Ascending aorta (tissue), 2 donors: ENCODE measurements around the gene SLC16A12. TPM values are rescaled to one million over a fixed set of nuclear protein-coding genes. Genes with fewer than 3 reads are reported as not detected.

Source experiments
- DNase-seq, 2 donors: peaks; one replicate each; pipeline ENCODE4 v3.0.0-alpha.2; 2019; ENCODE audit warnings: low spot score in 2 of 2
- H3K27ac ChIP-seq, 2 donors: fragments of 200-600 bp; sonication (generic); one replicate each; pipeline ENCODE4 v1.5.1; 2016 to 2017; ENCODE audit warnings: mild to moderate bottlenecking in 1 of 2
- H3K27me3 ChIP-seq: fragments of 200-600 bp; sonication (generic); one replicate; pipeline ENCODE4 v1.5.1; 2017
- H3K36me3 ChIP-seq, 2 donors: fragments of 200-600 bp; sonication (generic); one replicate each; pipeline ENCODE4 v1.5.1; 2016
- H3K4me1 ChIP-seq, 2 donors: fragments of 200-600 bp; sonication (generic); one replicate each; pipeline ENCODE4 v1.5.1; 2016 to 2017; ENCODE audit warnings: mild to moderate bottlenecking in 1 of 2
- H3K4me3 ChIP-seq, 2 donors: fragments of 200-600 bp; sonication (generic); one replicate each; pipeline ENCODE4 v1.5.1; 2016 to 2017; ENCODE audit warnings: mild to moderate bottlenecking in 1 of 2
- H3K9me3 ChIP-seq, 2 donors: fragments of 200-600 bp; sonication (generic); one replicate each; pipeline ENCODE4 v1.5.1; 2016
- intact Hi-C: fragments of 100-400 bp; cut with DNase I; formaldehyde crosslinking; loops from one replicate; pipeline ENCODE4 v1.15.1; 2023
- total RNA-seq: library from RNA; depleted of rRNA; stranded (reverse); fragments of >200 nt; gene quantifications from one replicate; pipeline ENCODE4 v1.1.0, GENCODE V29; 2016
- TF ChIP-seq, protein P1 (sequence below), 3 experiments: fragments of 200-600 bp in 2 of 3; fragments of 450-650 bp in 1 of 3; sonication (generic) in 2 of 3; IDR thresholded peaks; one replicate each; pipeline ENCODE4 v1.5.1; 2016 to 2019; ENCODE audit warnings: antibody characterized with exemption in 3 of 3, mild to moderate bottlenecking in 1 of 3, moderate library complexity in 1 of 3

Gene SLC16A12
- total RNA-seq, 1 donor from 2014 or later = not detected

DNA sequence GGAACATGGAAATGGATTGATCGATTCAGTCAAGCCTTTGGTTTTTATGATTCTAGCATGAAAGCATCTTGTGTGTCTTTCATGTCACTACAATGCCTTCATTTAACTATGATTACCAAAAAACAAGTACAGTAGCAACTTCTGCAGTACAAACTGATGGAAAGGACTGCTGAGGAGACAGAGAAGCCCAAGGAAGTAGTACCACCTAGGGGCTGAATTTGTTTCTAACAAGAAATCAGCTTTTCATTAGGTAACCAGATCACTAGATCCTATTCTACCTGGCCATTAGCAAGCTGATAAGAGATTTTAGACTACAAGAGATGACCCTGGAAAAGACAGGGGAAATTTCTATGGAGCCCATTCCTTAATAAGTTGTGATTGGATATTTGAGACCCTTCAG, 146.1 kb downstream of the SLC16A12 start:
- DNase-seq = no peak
- TF ChIP-seq, protein P1, sequence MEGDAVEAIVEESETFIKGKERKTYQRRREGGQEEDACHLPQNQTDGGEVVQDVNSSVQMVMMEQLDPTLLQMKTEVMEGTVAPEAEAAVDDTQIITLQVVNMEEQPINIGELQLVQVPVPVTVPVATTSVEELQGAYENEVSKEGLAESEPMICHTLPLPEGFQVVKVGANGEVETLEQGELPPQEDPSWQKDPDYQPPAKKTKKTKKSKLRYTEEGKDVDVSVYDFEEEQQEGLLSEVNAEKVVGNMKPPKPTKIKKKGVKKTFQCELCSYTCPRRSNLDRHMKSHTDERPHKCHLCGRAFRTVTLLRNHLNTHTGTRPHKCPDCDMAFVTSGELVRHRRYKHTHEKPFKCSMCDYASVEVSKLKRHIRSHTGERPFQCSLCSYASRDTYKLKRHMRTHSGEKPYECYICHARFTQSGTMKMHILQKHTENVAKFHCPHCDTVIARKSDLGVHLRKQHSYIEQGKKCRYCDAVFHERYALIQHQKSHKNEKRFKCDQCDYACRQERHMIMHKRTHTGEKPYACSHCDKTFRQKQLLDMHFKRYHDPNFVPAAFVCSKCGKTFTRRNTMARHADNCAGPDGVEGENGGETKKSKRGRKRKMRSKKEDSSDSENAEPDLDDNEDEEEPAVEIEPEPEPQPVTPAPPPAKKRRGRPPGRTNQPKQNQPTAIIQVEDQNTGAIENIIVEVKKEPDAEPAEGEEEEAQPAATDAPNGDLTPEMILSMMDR (IDR thresholded peaks at IDR 0.05) = peak; percentile 40 to 56 (median 44)
- Histone ChIP-seq H3K36me3 (no peaks in the 10 kb centered on the region), H3K4me3 (no peak overlapping the region), H3K27me3 (no peaks in the 10 kb centered on the region), H3K9me3 (no peaks in the 10 kb centered on the region), H3K27ac (no peak overlapping the region), H3K4me1 (peaks cover 3 to 19% of the 10 kb centered on the region in 2 donors)
- intact Hi-C loops = loop anchor here (2.0 kb wide), 1 partner anchor 14 kb away; no protein-coding TSS in a partner anchor

DNA sequence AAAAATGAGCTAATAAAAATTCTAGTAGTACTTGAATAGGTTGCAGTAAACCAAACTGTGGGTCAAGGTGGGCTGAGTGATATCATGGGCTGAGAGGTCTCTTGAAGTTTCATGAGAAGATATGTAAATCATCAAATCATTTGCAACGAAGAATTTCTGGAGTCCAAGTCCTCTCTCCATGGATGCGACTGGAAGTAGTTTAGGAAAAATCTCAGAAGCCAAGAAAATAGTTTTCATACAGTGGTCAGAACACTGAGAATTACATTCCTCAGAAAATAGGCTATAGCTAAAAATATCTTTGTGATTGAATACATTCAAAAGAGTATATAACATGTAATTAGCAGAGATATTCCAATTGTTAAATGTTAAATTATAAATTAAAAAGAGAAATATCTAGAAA, 146.6 kb downstream of the SLC16A12 start:
- H3K27me3 ChIP-seq = no peaks in the 10 kb centered on the region
- TF ChIP-seq, protein P1 (IDR thresholded peaks at IDR 0.05) = no peak
- no peak overlapping the region for H3K4me3 ChIP-seq
- no peaks in the 10 kb centered on the region for H3K9me3 ChIP-seq
- DNase-seq = no peak
- intact Hi-C loops = loop anchor here (2.0 kb wide), 1 partner anchor 14 kb away; no protein-coding TSS in a partner anchor
- no peaks in the 10 kb centered on the region for H3K36me3 ChIP-seq
- H3K27ac ChIP-seq = no peak overlapping the region
- peaks cover 3 to 15% of the 10 kb centered on the region in 2 donors for H3K4me1 ChIP-seq

DNA sequence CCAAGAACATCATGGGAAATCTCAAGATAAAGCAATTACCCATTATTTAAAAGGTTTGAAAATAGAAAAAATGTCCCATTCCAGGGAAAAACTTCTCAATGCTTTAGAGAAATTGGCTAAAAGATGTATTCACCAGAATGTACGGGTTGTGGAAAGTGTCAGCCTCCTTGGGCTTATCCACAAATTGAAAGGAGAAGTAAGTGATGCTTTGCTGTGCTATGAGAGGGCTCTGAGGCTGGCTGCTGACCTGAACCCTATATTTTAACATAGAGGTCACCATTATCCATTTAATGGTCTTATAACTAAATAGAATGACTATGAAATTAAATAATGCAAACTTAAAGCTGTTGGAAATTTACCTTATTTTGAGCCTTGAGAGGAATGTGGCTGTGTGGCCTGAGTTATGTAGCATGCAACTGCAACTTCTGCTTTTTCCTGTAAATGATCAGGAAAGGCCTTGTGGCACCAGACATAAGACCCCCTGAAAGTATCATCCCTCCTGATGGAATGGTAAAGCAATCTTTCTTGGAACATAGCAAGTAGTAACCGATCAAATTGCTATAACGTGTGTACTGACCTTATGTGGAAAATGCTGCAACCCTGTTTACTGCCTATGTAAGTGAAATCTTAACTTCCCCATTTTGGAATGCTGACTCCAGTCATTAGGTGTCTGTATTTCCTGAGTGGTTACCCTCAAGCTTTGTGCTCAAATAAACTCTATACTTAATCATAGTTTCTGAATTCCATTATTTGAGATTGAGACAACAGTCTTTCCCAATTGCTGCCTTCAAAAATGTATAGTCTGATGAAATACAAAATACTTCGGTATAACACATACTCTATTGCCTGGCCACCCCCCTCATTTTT, 150.7 kb downstream of the SLC16A12 start:
- Histone ChIP-seq H3K4me1 (peaks cover 0 to 3% of the 10 kb centered on the region in 2 donors), H3K9me3 (no peaks in the 10 kb centered on the region), H3K27ac (no peak overlapping the region), H3K36me3 (no peaks in the 10 kb centered on the region), H3K4me3 (no peak overlapping the region), H3K27me3 (no peaks in the 10 kb centered on the region)
- intact Hi-C loops = no loop called here
- DNase-seq = no peak
- TF ChIP-seq, protein P1 (IDR thresholded peaks at IDR 0.05) = no peak

DNA sequence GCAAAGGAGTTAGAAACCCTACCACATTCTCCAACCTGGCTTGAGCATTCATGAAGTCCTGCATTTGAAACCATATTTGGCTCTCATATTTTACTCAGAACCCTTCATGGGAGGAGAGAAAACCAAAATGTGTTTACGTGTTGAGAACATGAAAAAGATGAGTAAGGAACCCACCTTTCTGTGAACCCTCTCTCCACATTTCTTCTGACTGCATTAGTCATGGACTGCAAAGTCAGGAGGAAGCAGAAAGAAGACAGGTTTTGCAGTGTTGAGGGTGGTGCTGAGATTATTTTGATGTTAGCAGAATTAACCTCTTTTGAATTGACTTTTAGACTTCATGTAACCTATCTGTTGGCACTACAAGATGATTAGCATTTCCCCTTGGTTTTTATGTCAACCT, 152.6 kb downstream of the SLC16A12 start:
- H3K9me3 ChIP-seq = no peaks in the 10 kb centered on the region
- H3K36me3 ChIP-seq = no peaks in the 10 kb centered on the region
- no peaks in the 10 kb centered on the region for H3K4me1 ChIP-seq
- DNase-seq = no peak
- TF ChIP-seq, protein P1 (IDR thresholded peaks at IDR 0.05) = no peak
- no peak overlapping the region for H3K27ac ChIP-seq
- H3K27me3 ChIP-seq = no peaks in the 10 kb centered on the region
- H3K4me3 ChIP-seq = no peak overlapping the region
- intact Hi-C loops = no loop called here

Other genes starting within 250 kb of the SLC16A12 start
- 0.85 TPM for gene IFIT2, start 233.5 kb downstream of the SLC16A12 start, total RNA-seq
- 1.9 TPM for gene IFIT3, start 207.6 kb downstream of the SLC16A12 start, total RNA-seq
- not detected for gene IFIT1B, start 157.5 kb downstream of the SLC16A12 start, total RNA-seq
- 28.5 TPM for gene IFIT1, start 143.0 kb downstream of the SLC16A12 start, total RNA-seq
- gene IFIT5, start 121.0 kb downstream of the SLC16A12 start, total RNA-seq = 3.3 TPM
- gene PANK1, start 109.6 kb upstream of the SLC16A12 start, total RNA-seq = 1.5 TPM
- gene KIF20B, start 166.0 kb upstream of the SLC16A12 start, total RNA-seq = 2.4 TPM